GM12878 (cell line): ENCODE results near the gene ZNF592. TPM values are rescaled to one million over a fixed set of nuclear protein-coding genes. Genes with fewer than 3 reads are reported as not detected.

Source experiments
- ATAC-seq: fragments of 200-7000 bp; cut with Tn5 transposase; 3 replicates; pipeline ENCODE4 v1.9.1; 2020; ENCODE audit warnings: mild to moderate bottlenecking, moderate library complexity
- BruUV-seq: library from RNA; stranded (reverse); fragments of 400-500 nt; replicated peaks from 2 replicates; lab custom pipeline; 2021; lab: Mats Ljungman, UMichigan
- CTCF ChIA-PET: fragments of 300-600 bp; sonication (Branson Sonifier 250); formaldehyde crosslinking; extraction: SDS; loops from one replicate; lab custom pipeline; 2021; ENCODE audit warnings: inconsistent platforms; lab: Yijun Ruan, JAX
- POLR2A ChIA-PET: fragments of 350-600 bp; formaldehyde crosslinking; extraction: SDS; loops from one replicate; lab custom pipeline; 2021; ENCODE audit warnings: inconsistent platforms; lab: Charles Lee
- RAD21 ChIA-PET: fragments of 300-600 bp; sonication (Branson Sonifier 250); formaldehyde crosslinking; loops from one replicate; lab custom pipeline; 2023; ENCODE audit warnings: antibody characterized with exemption; ENCODE audit not compliant: unreplicated experiment; lab: Charles Lee
- SMC1A ChIA-PET: fragments of 300-600 bp; sonication (Branson Sonifier 250); formaldehyde crosslinking; loops from one replicate; lab custom pipeline; 2023; ENCODE audit not compliant: unreplicated experiment, uncharacterized antibody; lab: Charles Lee
- DNase-seq: peaks from one replicate; pipeline ENCODE4 v3.0.0-alpha.2; 2011; ENCODE audit warnings: low read depth, low spot score
- FAIRE-seq: peaks from 3 replicates; lab custom pipeline; 2011; peaks lifted over from hg19 to GRCh38; lab: Jason Lieb, UNC
- H2AFZ ChIP-seq: 2 replicates; pipeline ENCODE4 v1.6.0; 2011; ENCODE audit warnings: low read depth, low read length, control low read depth; ENCODE audit not compliant: control insufficient read depth
- H3K27ac ChIP-seq: 2 replicates; pipeline ENCODE4 v1.5.1; 2011; ENCODE audit warnings: control low read depth; ENCODE audit not compliant: control insufficient read depth, insufficient read depth
- H3K27me3 ChIP-seq, 2 experiments: replicated peaks in 1 of 2; 2 replicates each; pipeline versions ENCODE4 v1.6.0 to v1.6.1; 2011; ENCODE audit warnings: low read length in 1 of 2; ENCODE audit not compliant: control insufficient read depth in 2 of 2, insufficient read depth in 2 of 2
- H3K36me3 ChIP-seq, 2 experiments: 2 replicates each; pipeline ENCODE4 v1.5.1; 2011; ENCODE audit warnings: low read length in 1 of 2; ENCODE audit not compliant: control insufficient read depth in 2 of 2, insufficient read depth in 2 of 2
- H3K4me1 ChIP-seq: 2 replicates; pipeline ENCODE4 v1.6.1; 2011; ENCODE audit warnings: mild to moderate bottlenecking, low read length, moderate library complexity, mixed read lengths; ENCODE audit not compliant: control insufficient read depth, insufficient read depth
- H3K4me2 ChIP-seq: 2 replicates; pipeline ENCODE4 v1.6.0; 2011; ENCODE audit warnings: control low read depth; ENCODE audit not compliant: control insufficient read depth, insufficient read depth
- H3K4me3 ChIP-seq: fragments of 200-600 bp; sonication (generic); 2 replicates; pipeline ENCODE4 v1.5.1; 2016
- H3K79me2 ChIP-seq: 2 replicates; pipeline ENCODE4 v1.6.0; 2011; ENCODE audit warnings: low read length; ENCODE audit not compliant: control insufficient read depth, insufficient read depth
- H3K9ac ChIP-seq: 2 replicates; pipeline ENCODE4 v1.8.0; 2011; ENCODE audit warnings: low read length, control low read depth, mixed read lengths; ENCODE audit not compliant: control insufficient read depth, insufficient read depth
- H3K9me3 ChIP-seq: replicated peaks from 3 replicates; pipeline ENCODE4 v1.5.1; 2011; ENCODE audit warnings: mild to moderate bottlenecking, low read length; ENCODE audit not compliant: control insufficient read depth, insufficient read depth
- H4K20me1 ChIP-seq: 2 replicates; pipeline ENCODE4 v1.6.0; 2011; ENCODE audit not compliant: control insufficient read depth, insufficient read depth
- EZH2 ChIP-seq: IDR thresholded peaks from 2 replicates; pipeline ENCODE4 v1.6.1; 2012; ENCODE audit warnings: low read depth, mild to moderate bottlenecking, control low read depth, inconsistent platforms, low read length, borderline replicate concordance; ENCODE audit not compliant: control insufficient read depth
- GATAD2B ChIP-seq: fragments of 450-650 bp; conservative IDR thresholded peaks from 2 replicates; pipeline ENCODE4 v1.6.1; 2017; ENCODE audit warnings: low read depth, mild to moderate bottlenecking, moderate library complexity
- IKZF1 ChIP-seq: fragments of 450-650 bp; conservative IDR thresholded peaks from 2 replicates; pipeline ENCODE4 v1.6.1; 2017; ENCODE audit warnings: antibody characterized with exemption, mild to moderate bottlenecking
- IRF5 ChIP-seq: fragments of 450-650 bp; IDR thresholded peaks from 2 replicates; pipeline ENCODE4 v1.6.1; 2017; ENCODE audit warnings: borderline replicate concordance
- NKRF ChIP-seq: fragments of 450-650 bp; conservative IDR thresholded peaks from 2 replicates; pipeline ENCODE4 v1.6.1; 2017; ENCODE audit warnings: mild to moderate bottlenecking, moderate library complexity
- NR2F1 ChIP-seq: fragments of 450-650 bp; conservative IDR thresholded peaks from 2 replicates; pipeline ENCODE4 v1.6.1; 2017; ENCODE audit warnings: mild to moderate bottlenecking
- PAX5 ChIP-seq: IDR thresholded peaks from 2 replicates; pipeline ENCODE4 v1.6.1; 2011; ENCODE audit warnings: low read depth, low read length, borderline replicate concordance
- ZNF24 ChIP-seq: fragments of 450-650 bp; IDR thresholded peaks from 2 replicates; pipeline ENCODE4 v1.6.1; 2017; ENCODE audit warnings: antibody characterized with exemption, mild to moderate bottlenecking
- ZZZ3 ChIP-seq: IDR thresholded peaks from 2 replicates; pipeline ENCODE4 v1.6.1; 2011; ENCODE audit warnings: low read depth; ENCODE audit not compliant: control insufficient read depth, insufficient read length
- whole genome bisulfite sequencing: methylation state at CpG from one replicate; pipeline ENCODE4 v1.1.6; 2016; ENCODE audit warnings: low lambda C conversion rate; ENCODE audit not compliant: insufficient replicate concordance, insufficient coverage; ENCODE audit errors: missing lambda C conversion rate; 5-methylcytosine and 5-hydroxymethylcytosine counted together
- in situ Hi-C: fragments of 300-500 bp; cut with MboI; formaldehyde crosslinking; loops from 9 replicates; pipeline ENCODE4 v1.14.3; 2018; ENCODE audit warnings: mixed read lengths
- intact Hi-C: fragments of 100-400 bp; cut with micrococcal nuclease; formaldehyde crosslinking; loops from one replicate; pipeline ENCODE4 v1.14.2; 2022; ENCODE audit not compliant: unreplicated experiment
- polyA plus RNA-seq, 11 experiments: library from polyadenylated mRNA; depleted of rRNA in 4 of 11; unstranded in 6 of 11; stranded (reverse) in 5 of 11; fragments of >200 nt; fragmentation: Nextera tagmentation in 4 of 11; fragmentation: Illumina TruSeq in 1 of 11; extraction: Ambion mirVana in 4 of 11; extraction: Trizol in 1 of 11; gene quantifications; 1 replicate in 1 of 11; 2 replicates in 10 of 11; pipeline versions ENCODE4 v1.2.1 to v1.2.3, GENCODE V29; 2011 to 2016; ENCODE audit warnings: inconsistent platforms in 2 of 11, missing spikeins in 2 of 11, low read depth in 1 of 11
- total RNA-seq, 4 experiments: library from RNA; depleted of rRNA in 3 of 4; stranded (reverse); fragments of >200 nt in 3 of 4; fragmentation: Illumina TruSeq in 1 of 4; extraction: Trizol in 1 of 4; gene quantifications; 2 replicates each; pipeline versions ENCODE4 v1.2.1 to v1.2.3, GENCODE V29; 2013 to 2021

Gene ZNF592
- total and polyA plus RNA-seq, 10 of the 15 experiments (the other 5 are each of a cell fraction or from before 2014, with no cell fraction given): 0.95 to 23.7 (median 8.6) TPM

- ATAC-seq: no peak
- ChIA-PET CTCF (interaction anchor here (0.6 to 1.3 kb wide), 2 partner anchors 8 to 79 kb away, joined by 3 to 4 read pairs; no protein-coding TSS in a partner anchor), POLR2A (no interaction called here), SMC1A (no interaction called here), RAD21 (no interaction called here)
- Histone ChIP-seq H3K4me2 (no peak overlapping the region), H3K9ac (no peak overlapping the region), H4K20me1 (no peaks in the 10 kb centered on the region), H3K79me2 (no peaks in the 10 kb centered on the region), H3K9me3 (no peaks in the 10 kb centered on the region), H2AFZ (no peak overlapping the region), H3K27ac (no peak overlapping the region), H3K36me3 (no peaks in the 10 kb centered on the region), H3K4me3 (no peak overlapping the region), H3K4me1 (no peaks in the 10 kb centered on the region), H3K27me3 (peaks cover 2 to 6% of the 10 kb centered on the region in 2 experiments; a peak in 3 of 4 replicates)
- intact Hi-C loops: no loop called here
- in situ Hi-C loops: no loop called here
- no peak for DNase-seq
- BruUV-seq: no TSS peak
- 23% methylated on average over 2 of the region's 2 CpGs for WGBS
- TF ChIP-seq ZZZ3 (no peak), IRF5 (no peak), PAX5 (no peak), GATAD2B (no peak), EZH2 (no peak), NKRF (no peak), NR2F1 (no peak), ZNF24 (no peak), IKZF1 (no peak)
- FAIRE-seq: no peak
Observed at GRCh38 chr15:84830036-84830435, 81.6 kb downstream of the ZNF592 start.
